Prostate gland (tissue), 2 donors: ENCODE measurements around the gene STC2. TPM values are rescaled to one million over a fixed set of nuclear protein-coding genes. Genes with fewer than 3 reads are reported as not detected.

ENCODE experiments used
- DNase-seq: peaks from one replicate; pipeline ENCODE4 v3.0.0-alpha.2; 2019; ENCODE audit warnings: low spot score
- H3K27ac ChIP-seq, 2 donors: fragments of 200-600 bp; sonication (generic); 2 replicates each; pipeline ENCODE4 v1.5.1; 2017 to 2019
- H3K27me3 ChIP-seq: fragments of 200-600 bp; sonication (generic); replicated peaks from 2 replicates; pipeline ENCODE4 v1.5.1; 2019; ENCODE audit not compliant: insufficient read depth
- H3K36me3 ChIP-seq, 2 donors: fragments of 200-600 bp; sonication (generic); 1 replicate in 1 of 2; 2 replicates in 1 of 2; pipeline versions ENCODE4 v1.5.1 to v1.8.1; 2017 to 2019
- H3K4me1 ChIP-seq: fragments of 200-600 bp; sonication (generic); replicated peaks from 2 replicates; pipeline ENCODE4 v1.5.1; 2019
- H3K4me3 ChIP-seq, 2 donors: fragments of 200-600 bp; sonication (generic); 2 replicates each; pipeline ENCODE4 v1.5.1; 2017 to 2019
- H3K9me3 ChIP-seq: fragments of 200-600 bp; sonication (generic); 2 replicates; pipeline ENCODE4 v1.5.1; 2017
- CTCF ChIP-seq, 4 experiments: fragments of 200-600 bp in 2 of 4; fragments of 450-650 bp in 2 of 4; sonication (generic) in 2 of 4; IDR thresholded peaks; 1 replicate in 3 of 4; 2 replicates in 1 of 4; pipeline ENCODE4 v1.5.1; 2016 to 2019; ENCODE audit warnings: antibody characterized with exemption in 4 of 4, mild to moderate bottlenecking in 2 of 4, moderate library complexity in 2 of 4
- POLR2A ChIP-seq: fragments of 450-650 bp; IDR thresholded peaks from one replicate; pipeline ENCODE4 v1.6.1; 2016; ENCODE audit warnings: antibody characterized with exemption, mild to moderate bottlenecking
- POLR2AphosphoS5 ChIP-seq: sonication (generic); formaldehyde crosslinking; IDR thresholded peaks from one replicate; pipeline ENCODE4 v1.6.1; 2017; ENCODE audit warnings: antibody characterized with exemption
- WGBS: methylation state at CpG from one replicate; pipeline ENCODE4 v1.1.5; 2018; 5-methylcytosine and 5-hydroxymethylcytosine counted together
- intact Hi-C: fragments of 100-400 bp; cut with DNase I; formaldehyde crosslinking; loops from one replicate; pipeline ENCODE4 v1.14.2; 2022
- total RNA-seq, 2 donors: library from RNA; depleted of rRNA; stranded (reverse); fragments of >200 nt; gene quantifications; one replicate each; pipeline ENCODE4 v1.1.0, GENCODE V29; 2016

STC2 gene
- total RNA-seq, 2 donors from 2014 or later = 0.82 to 6.7 TPM

- Histone ChIP-seq H3K36me3 (no peaks in the 10 kb centered on the region), H3K27ac (no peak overlapping the region), H3K27me3 (no peaks in the 10 kb centered on the region), H3K9me3 (no peaks in the 10 kb centered on the region), H3K4me3 (no peak overlapping the region), H3K4me1 (no peaks in the 10 kb centered on the region)
- intact Hi-C loops = no loop called here
- no peak for DNase-seq
- 59% methylated on average over 6 of the region's 6 CpGs for WGBS
- TF ChIP-seq POLR2AphosphoS5 = no peak
- TF ChIP-seq POLR2A = no peak
- no peak for TF ChIP-seq CTCF (IDR thresholded peaks at IDR 0.05)
Measured at GRCh38 chr5:173302546-173303155, 25.6 kb downstream of the STC2 start.

GRCh38 chr5:173301695-173302545, 26.3 kb downstream of the STC2 start:
- H3K9me3 ChIP-seq = no peaks in the 10 kb centered on the region
- no peaks in the 10 kb centered on the region for H3K27me3 ChIP-seq
- no peaks in the 10 kb centered on the region for H3K4me1 ChIP-seq
- H3K36me3 ChIP-seq = no peaks in the 10 kb centered on the region
- no peak overlapping the region for H3K4me3 ChIP-seq
- intact Hi-C loops = no loop called here
- no peak for DNase-seq
- 83% methylated on average over 17 of the region's 17 CpGs for WGBS
- H3K27ac ChIP-seq = no peak overlapping the region
- TF ChIP-seq POLR2A (no peak), POLR2AphosphoS5 (no peak), CTCF (IDR thresholded peaks at IDR 0.05) (no peak)

GRCh38 chr5:173300389-173301047, 27.7 kb downstream of the STC2 start:
- H3K27ac ChIP-seq = no peak overlapping the region
- no peak overlapping the region for H3K4me3 ChIP-seq
- DNase-seq = no peak
- H3K27me3 ChIP-seq = no peaks in the 10 kb centered on the region
- WGBS = 79% methylated on average over 6 of the region's 6 CpGs
- no peaks in the 10 kb centered on the region for H3K4me1 ChIP-seq
- no peak for TF ChIP-seq CTCF (IDR thresholded peaks at IDR 0.05)
- TF ChIP-seq POLR2A = no peak
- TF ChIP-seq POLR2AphosphoS5 = no peak
- intact Hi-C loops = no loop called here
- H3K9me3 ChIP-seq = no peaks in the 10 kb centered on the region
- no peaks in the 10 kb centered on the region for H3K36me3 ChIP-seq

- no peak for TF ChIP-seq POLR2A
- TF ChIP-seq CTCF (IDR thresholded peaks at IDR 0.05) = no peak
- TF ChIP-seq POLR2AphosphoS5 = no peak
- H3K27ac ChIP-seq = no peak overlapping the region
- no peaks in the 10 kb centered on the region for H3K36me3 ChIP-seq
- no peaks in the 10 kb centered on the region for H3K9me3 ChIP-seq
- no peaks in the 10 kb centered on the region for H3K4me1 ChIP-seq
- WGBS = 88% methylated on average over 7 of the region's 7 CpGs
- DNase-seq = no peak
- H3K4me3 ChIP-seq = no peak overlapping the region
- intact Hi-C loops = loop anchor here (5.0 kb wide), 1 partner anchor 272 kb away; no protein-coding TSS in a partner anchor
- no peaks in the 10 kb centered on the region for H3K27me3 ChIP-seq
Measured at GRCh38 chr5:173299820-173300219, 28.4 kb downstream of the STC2 start.
